Sigmoid colon (tissue), 4 donors: ENCODE data around the gene MRPL28.

Experiments used
- EP300 ChIP-seq, 4 donors: sonication (generic); formaldehyde crosslinking; IDR thresholded peaks; one replicate each; pipeline ENCODE4 v1.6.1; 2017; ENCODE audit warnings: antibody characterized with exemption in 4 of 4
- POLR2A ChIP-seq, 2 donors: fragments of 450-650 bp; IDR thresholded peaks; one replicate each; pipeline ENCODE4 v1.6.1; 2016; ENCODE audit warnings: antibody characterized with exemption in 2 of 2, mild to moderate bottlenecking in 2 of 2, moderate library complexity in 2 of 2
- TF ChIP-seq, protein P1 (sequence below), 4 experiments: fragments of 450-650 bp in 3 of 4; fragments of 200-600 bp in 1 of 4; IDR thresholded peaks; one replicate each; pipeline ENCODE4 v1.5.1; 2016 to 2019; ENCODE audit warnings: antibody characterized with exemption in 4 of 4, mild to moderate bottlenecking in 3 of 4, moderate library complexity in 2 of 4

DNA sequence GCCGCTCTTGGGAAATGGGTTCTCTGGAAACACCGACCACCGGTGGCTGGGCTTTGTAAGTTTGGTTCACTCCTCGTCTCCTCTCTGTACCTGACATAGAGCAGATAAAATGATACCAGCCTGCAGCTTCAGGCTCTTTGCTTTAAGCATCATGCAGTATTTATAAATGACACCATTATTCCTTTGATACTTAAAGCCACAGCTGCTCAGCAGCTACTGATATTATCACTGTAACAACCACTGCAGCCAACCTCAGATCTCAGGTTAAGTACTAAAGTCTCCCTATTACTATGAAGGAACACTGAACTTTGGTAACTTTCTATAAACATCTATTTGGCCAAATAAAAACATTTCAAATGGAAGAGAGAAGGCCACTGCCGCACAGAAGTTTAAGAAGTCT lies 52.8 kb downstream of the MRPL28 start:
- TF ChIP-seq, protein P1, sequence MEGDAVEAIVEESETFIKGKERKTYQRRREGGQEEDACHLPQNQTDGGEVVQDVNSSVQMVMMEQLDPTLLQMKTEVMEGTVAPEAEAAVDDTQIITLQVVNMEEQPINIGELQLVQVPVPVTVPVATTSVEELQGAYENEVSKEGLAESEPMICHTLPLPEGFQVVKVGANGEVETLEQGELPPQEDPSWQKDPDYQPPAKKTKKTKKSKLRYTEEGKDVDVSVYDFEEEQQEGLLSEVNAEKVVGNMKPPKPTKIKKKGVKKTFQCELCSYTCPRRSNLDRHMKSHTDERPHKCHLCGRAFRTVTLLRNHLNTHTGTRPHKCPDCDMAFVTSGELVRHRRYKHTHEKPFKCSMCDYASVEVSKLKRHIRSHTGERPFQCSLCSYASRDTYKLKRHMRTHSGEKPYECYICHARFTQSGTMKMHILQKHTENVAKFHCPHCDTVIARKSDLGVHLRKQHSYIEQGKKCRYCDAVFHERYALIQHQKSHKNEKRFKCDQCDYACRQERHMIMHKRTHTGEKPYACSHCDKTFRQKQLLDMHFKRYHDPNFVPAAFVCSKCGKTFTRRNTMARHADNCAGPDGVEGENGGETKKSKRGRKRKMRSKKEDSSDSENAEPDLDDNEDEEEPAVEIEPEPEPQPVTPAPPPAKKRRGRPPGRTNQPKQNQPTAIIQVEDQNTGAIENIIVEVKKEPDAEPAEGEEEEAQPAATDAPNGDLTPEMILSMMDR (IDR thresholded peaks at IDR 0.05) = no peak
- no peak for TF ChIP-seq POLR2A (IDR thresholded peaks at IDR 0.05)
- TF ChIP-seq EP300 (IDR thresholded peaks at IDR 0.05) = no peak
